GM12878 (cell line): ENCODE data around the gene CDK15. TPM values are rescaled to one million over a fixed set of nuclear protein-coding genes. Genes with fewer than 3 reads are reported as not detected.

ENCODE experiments used
- ATAC-seq: fragments of 200-7000 bp; cut with Tn5 transposase; 3 replicates; pipeline ENCODE4 v1.9.1; 2020; ENCODE audit warnings: mild to moderate bottlenecking, moderate library complexity
- BruUV-seq: library from RNA; stranded (reverse); fragments of 400-500 nt; replicated peaks from 2 replicates; lab custom pipeline; 2021; lab: Mats Ljungman, UMichigan
- CTCF ChIA-PET: fragments of 300-600 bp; sonication (Branson Sonifier 250); formaldehyde crosslinking; extraction: SDS; loops from one replicate; lab custom pipeline; 2021; ENCODE audit warnings: inconsistent platforms; lab: Yijun Ruan, JAX
- POLR2A ChIA-PET: fragments of 350-600 bp; formaldehyde crosslinking; extraction: SDS; loops from one replicate; lab custom pipeline; 2021; ENCODE audit warnings: inconsistent platforms; lab: Charles Lee
- RAD21 ChIA-PET: fragments of 300-600 bp; sonication (Branson Sonifier 250); formaldehyde crosslinking; loops from one replicate; lab custom pipeline; 2023; ENCODE audit warnings: antibody characterized with exemption; ENCODE audit not compliant: unreplicated experiment; lab: Charles Lee
- SMC1A ChIA-PET: fragments of 300-600 bp; sonication (Branson Sonifier 250); formaldehyde crosslinking; loops from one replicate; lab custom pipeline; 2023; ENCODE audit not compliant: unreplicated experiment, uncharacterized antibody; lab: Charles Lee
- DNase-seq: peaks from one replicate; pipeline ENCODE4 v3.0.0-alpha.2; 2011; ENCODE audit warnings: low read depth, low spot score
- FAIRE-seq: peaks from 3 replicates; lab custom pipeline; 2011; peaks lifted over from hg19 to GRCh38; lab: Jason Lieb, UNC
- H2AFZ ChIP-seq: 2 replicates; pipeline ENCODE4 v1.6.0; 2011; ENCODE audit warnings: low read depth, low read length, control low read depth; ENCODE audit not compliant: control insufficient read depth
- H3K27ac ChIP-seq: 2 replicates; pipeline ENCODE4 v1.5.1; 2011; ENCODE audit warnings: control low read depth; ENCODE audit not compliant: control insufficient read depth, insufficient read depth
- H3K27me3 ChIP-seq, 2 experiments: replicated peaks in 1 of 2; 2 replicates each; pipeline versions ENCODE4 v1.6.0 to v1.6.1; 2011; ENCODE audit warnings: low read length in 1 of 2; ENCODE audit not compliant: control insufficient read depth in 2 of 2, insufficient read depth in 2 of 2
- H3K36me3 ChIP-seq, 2 experiments: 2 replicates each; pipeline ENCODE4 v1.5.1; 2011; ENCODE audit warnings: low read length in 1 of 2; ENCODE audit not compliant: control insufficient read depth in 2 of 2, insufficient read depth in 2 of 2
- H3K4me1 ChIP-seq: 2 replicates; pipeline ENCODE4 v1.6.1; 2011; ENCODE audit warnings: mild to moderate bottlenecking, low read length, moderate library complexity, mixed read lengths; ENCODE audit not compliant: control insufficient read depth, insufficient read depth
- H3K4me2 ChIP-seq: 2 replicates; pipeline ENCODE4 v1.6.0; 2011; ENCODE audit warnings: control low read depth; ENCODE audit not compliant: control insufficient read depth, insufficient read depth
- H3K4me3 ChIP-seq: fragments of 200-600 bp; sonication (generic); 2 replicates; pipeline ENCODE4 v1.5.1; 2016
- H3K79me2 ChIP-seq: 2 replicates; pipeline ENCODE4 v1.6.0; 2011; ENCODE audit warnings: low read length; ENCODE audit not compliant: control insufficient read depth, insufficient read depth
- H3K9ac ChIP-seq: 2 replicates; pipeline ENCODE4 v1.8.0; 2011; ENCODE audit warnings: low read length, control low read depth, mixed read lengths; ENCODE audit not compliant: control insufficient read depth, insufficient read depth
- H3K9me3 ChIP-seq: replicated peaks from 3 replicates; pipeline ENCODE4 v1.5.1; 2011; ENCODE audit warnings: mild to moderate bottlenecking, low read length; ENCODE audit not compliant: control insufficient read depth, insufficient read depth
- H4K20me1 ChIP-seq: 2 replicates; pipeline ENCODE4 v1.6.0; 2011; ENCODE audit not compliant: control insufficient read depth, insufficient read depth
- CREM ChIP-seq: IDR thresholded peaks from 2 replicates; pipeline ENCODE4 v1.6.1; 2014; ENCODE audit warnings: antibody characterized with exemption, low read depth
- JUNB ChIP-seq: IDR thresholded peaks from 2 replicates; pipeline ENCODE4 v1.6.1; 2016; ENCODE audit warnings: antibody characterized with exemption, mild to moderate bottlenecking
- SIN3A ChIP-seq: IDR thresholded peaks from 2 replicates; pipeline ENCODE4 v1.6.1; 2012; ENCODE audit warnings: low read depth, low read length, improper control_type of control experiment
- ZNF384 ChIP-seq: IDR thresholded peaks from 2 replicates; pipeline ENCODE4 v1.6.1; 2012; ENCODE audit warnings: low read depth, mild to moderate bottlenecking, low read length, improper control_type of control experiment, borderline replicate concordance
- WGBS: methylation state at CpG from one replicate; pipeline ENCODE4 v1.1.6; 2016; ENCODE audit warnings: low lambda C conversion rate; ENCODE audit not compliant: insufficient replicate concordance, insufficient coverage; ENCODE audit errors: missing lambda C conversion rate; 5-methylcytosine and 5-hydroxymethylcytosine counted together
- in situ Hi-C: fragments of 300-500 bp; cut with MboI; formaldehyde crosslinking; loops from 9 replicates; pipeline ENCODE4 v1.14.3; 2018; ENCODE audit warnings: mixed read lengths
- intact Hi-C: fragments of 100-400 bp; cut with micrococcal nuclease; formaldehyde crosslinking; loops from one replicate; pipeline ENCODE4 v1.14.2; 2022; ENCODE audit not compliant: unreplicated experiment
- polyA plus RNA-seq, 11 experiments: library from polyadenylated mRNA; depleted of rRNA in 4 of 11; unstranded in 6 of 11; stranded (reverse) in 5 of 11; fragments of >200 nt; fragmentation: Nextera tagmentation in 4 of 11; fragmentation: Illumina TruSeq in 1 of 11; extraction: Ambion mirVana in 4 of 11; extraction: Trizol in 1 of 11; gene quantifications; 1 replicate in 1 of 11; 2 replicates in 10 of 11; pipeline versions ENCODE4 v1.2.1 to v1.2.3, GENCODE V29; 2011 to 2016; ENCODE audit warnings: inconsistent platforms in 2 of 11, missing spikeins in 2 of 11, low read depth in 1 of 11
- total RNA-seq, 4 experiments: library from RNA; depleted of rRNA in 3 of 4; stranded (reverse); fragments of >200 nt in 3 of 4; fragmentation: Illumina TruSeq in 1 of 4; extraction: Trizol in 1 of 4; gene quantifications; 2 replicates each; pipeline versions ENCODE4 v1.2.1 to v1.2.3, GENCODE V29; 2013 to 2021
- TF ChIP-seq, protein P1 (sequence below): fragments of 450-650 bp; IDR thresholded peaks from 2 replicates; pipeline ENCODE4 v1.6.1; 2016; ENCODE audit warnings: mild to moderate bottlenecking, moderate library complexity, borderline replicate concordance

The CDK15 gene
- total and polyA plus RNA-seq, 10 of the 15 experiments (the other 5 are each of a cell fraction or from before 2014, with no cell fraction given), result 0.01 to 0.04 TPM; not detected in 8

DNA sequence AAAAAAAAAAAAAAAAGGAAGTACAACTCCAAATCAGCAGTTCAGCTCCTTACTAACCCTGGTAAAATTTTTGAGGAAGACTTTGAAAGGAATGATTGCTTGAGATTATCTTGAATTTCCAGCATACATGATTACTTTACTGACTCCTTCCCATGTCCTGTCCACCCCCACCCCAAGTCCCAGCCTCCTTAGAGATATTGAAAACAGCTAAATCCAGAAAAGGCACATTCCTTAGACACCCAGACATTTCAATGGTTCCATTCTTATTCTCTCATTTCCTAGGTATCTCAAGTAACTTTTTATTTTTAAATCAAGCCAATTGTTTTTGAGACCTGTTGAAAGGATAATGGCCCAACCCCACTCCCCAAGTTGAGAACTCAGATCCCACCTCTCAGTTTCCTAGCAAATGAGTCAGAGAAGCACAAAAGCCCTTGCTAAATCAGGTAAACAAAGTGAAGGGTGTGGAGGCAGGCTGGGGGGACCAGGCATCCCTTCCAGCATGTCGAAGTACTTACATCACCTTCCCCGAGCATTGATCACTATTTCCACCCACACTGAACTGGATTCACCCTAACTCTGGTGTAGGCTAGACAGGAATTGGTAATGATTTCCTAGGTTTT lies 131.9 kb downstream of the CDK15 start:
- Histone ChIP-seq H3K27ac (no peak overlapping the region), H3K9ac (no peak overlapping the region), H4K20me1 (no peaks in the 10 kb centered on the region), H3K4me1 (no peaks in the 10 kb centered on the region), H3K4me2 (no peak overlapping the region), H3K4me3 (no peak overlapping the region), H3K27me3 (peaks cover 0 to 6% of the 10 kb centered on the region in 2 experiments; a peak in 2 of 4 replicates), H2AFZ (no peak overlapping the region), H3K9me3 (no peaks in the 10 kb centered on the region; the same call in 2 of the 3 replicates), H3K79me2 (no peaks in the 10 kb centered on the region), H3K36me3 (no peaks in the 10 kb centered on the region)
- ATAC-seq, result no peak
- TF ChIP-seq JUNB (no peak), SIN3A (no peak), ZNF384 (peak; percentile 7; the same call in 1 of the 2 replicates), CREM (no peak)
- TF ChIP-seq, protein P1, sequence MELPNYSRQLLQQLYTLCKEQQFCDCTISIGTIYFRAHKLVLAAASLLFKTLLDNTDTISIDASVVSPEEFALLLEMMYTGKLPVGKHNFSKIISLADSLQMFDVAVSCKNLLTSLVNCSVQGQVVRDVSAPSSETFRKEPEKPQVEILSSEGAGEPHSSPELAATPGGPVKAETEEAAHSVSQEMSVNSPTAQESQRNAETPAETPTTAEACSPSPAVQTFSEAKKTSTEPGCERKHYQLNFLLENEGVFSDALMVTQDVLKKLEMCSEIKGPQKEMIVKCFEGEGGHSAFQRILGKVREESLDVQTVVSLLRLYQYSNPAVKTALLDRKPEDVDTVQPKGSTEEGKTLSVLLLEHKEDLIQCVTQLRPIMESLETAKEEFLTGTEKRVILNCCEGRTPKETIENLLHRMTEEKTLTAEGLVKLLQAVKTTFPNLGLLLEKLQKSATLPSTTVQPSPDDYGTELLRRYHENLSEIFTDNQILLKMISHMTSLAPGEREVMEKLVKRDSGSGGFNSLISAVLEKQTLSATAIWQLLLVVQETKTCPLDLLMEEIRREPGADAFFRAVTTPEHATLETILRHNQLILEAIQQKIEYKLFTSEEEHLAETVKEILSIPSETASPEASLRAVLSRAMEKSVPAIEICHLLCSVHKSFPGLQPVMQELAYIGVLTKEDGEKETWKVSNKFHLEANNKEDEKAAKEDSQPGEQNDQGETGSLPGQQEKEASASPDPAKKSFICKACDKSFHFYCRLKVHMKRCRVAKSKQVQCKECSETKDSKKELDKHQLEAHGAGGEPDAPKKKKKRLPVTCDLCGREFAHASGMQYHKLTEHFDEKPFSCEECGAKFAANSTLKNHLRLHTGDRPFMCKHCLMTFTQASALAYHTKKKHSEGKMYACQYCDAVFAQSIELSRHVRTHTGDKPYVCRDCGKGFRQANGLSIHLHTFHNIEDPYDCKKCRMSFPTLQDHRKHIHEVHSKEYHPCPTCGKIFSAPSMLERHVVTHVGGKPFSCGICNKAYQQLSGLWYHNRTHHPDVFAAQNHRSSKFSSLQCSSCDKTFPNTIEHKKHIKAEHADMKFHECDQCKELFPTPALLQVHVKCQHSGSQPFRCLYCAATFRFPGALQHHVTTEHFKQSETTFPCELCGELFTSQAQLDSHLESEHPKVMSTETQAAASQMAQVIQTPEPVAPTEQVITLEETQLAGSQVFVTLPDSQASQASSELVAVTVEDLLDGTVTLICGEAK, result no peak
- ChIA-PET SMC1A (interaction anchor here (0.9 kb wide), 2 partner anchors 59 to 79 kb away, joined by 3 to 5 read pairs; no protein-coding TSS in a partner anchor), POLR2A (no interaction called here), RAD21 (no interaction called here), CTCF (no interaction called here)
- no TSS peak for BruUV-seq
- DNase-seq, result no peak
- in situ Hi-C loops, result no loop called here
- intact Hi-C loops, result no loop called here
- WGBS, result 18% methylated on average over 2 of the region's 2 CpGs
- no peak for FAIRE-seq
